IgD-negative memory B cell (primary cell): Measurements from ENCODE around the gene MALL. TPM values are rescaled to one million over a fixed set of nuclear protein-coding genes. Genes with fewer than 3 reads are reported as not detected.
"Not testable (repeated sequence)": the region's sequence is repeated elsewhere in the genome, so short reads cannot be mapped to it uniquely, and the experiment has no call there.

Source experiments
- H3K27ac Mint-ChIP-seq, 3 donors: one replicate each; pipeline ENCODE4 v1.8.0; 2020 to 2022; ENCODE audit warnings: mild to moderate bottlenecking in 3 of 3, mixed read lengths in 3 of 3, moderate library complexity in 1 of 3
- H3K27me3 Mint-ChIP-seq: one replicate; pipeline ENCODE4 v1.8.0; 2021; ENCODE audit warnings: mixed read lengths
- H3K36me3 Mint-ChIP-seq: one replicate; pipeline ENCODE4 v1.8.0; 2020; ENCODE audit warnings: mild to moderate bottlenecking, mixed read lengths
- H3K4me1 Mint-ChIP-seq, 3 donors: one replicate each; pipeline ENCODE4 v1.8.0; 2020 to 2022; ENCODE audit warnings: mixed read lengths in 3 of 3, mild to moderate bottlenecking in 1 of 3
- H3K4me3 Mint-ChIP-seq, 4 donors: one replicate each; pipeline ENCODE4 v1.8.0; 2020 to 2022; ENCODE audit warnings: mild to moderate bottlenecking in 4 of 4, mixed read lengths in 4 of 4, moderate library complexity in 3 of 4
- H3K9me3 Mint-ChIP-seq, 3 donors: one replicate each; pipeline ENCODE4 v1.8.0; 2020 to 2021; ENCODE audit warnings: mixed read lengths in 3 of 3, mild to moderate bottlenecking in 1 of 3
- polyA plus RNA-seq: library from polyadenylated mRNA; unstranded; fragments of 300-500 nt; fragmentation: Illumina TruSeq; gene quantifications from one replicate; pipeline ENCODE4 v1.2.3, GENCODE V29; 2021

The MALL gene
- polyA plus RNA-seq, 1 donor from 2014 or later = not detected

DNA sequence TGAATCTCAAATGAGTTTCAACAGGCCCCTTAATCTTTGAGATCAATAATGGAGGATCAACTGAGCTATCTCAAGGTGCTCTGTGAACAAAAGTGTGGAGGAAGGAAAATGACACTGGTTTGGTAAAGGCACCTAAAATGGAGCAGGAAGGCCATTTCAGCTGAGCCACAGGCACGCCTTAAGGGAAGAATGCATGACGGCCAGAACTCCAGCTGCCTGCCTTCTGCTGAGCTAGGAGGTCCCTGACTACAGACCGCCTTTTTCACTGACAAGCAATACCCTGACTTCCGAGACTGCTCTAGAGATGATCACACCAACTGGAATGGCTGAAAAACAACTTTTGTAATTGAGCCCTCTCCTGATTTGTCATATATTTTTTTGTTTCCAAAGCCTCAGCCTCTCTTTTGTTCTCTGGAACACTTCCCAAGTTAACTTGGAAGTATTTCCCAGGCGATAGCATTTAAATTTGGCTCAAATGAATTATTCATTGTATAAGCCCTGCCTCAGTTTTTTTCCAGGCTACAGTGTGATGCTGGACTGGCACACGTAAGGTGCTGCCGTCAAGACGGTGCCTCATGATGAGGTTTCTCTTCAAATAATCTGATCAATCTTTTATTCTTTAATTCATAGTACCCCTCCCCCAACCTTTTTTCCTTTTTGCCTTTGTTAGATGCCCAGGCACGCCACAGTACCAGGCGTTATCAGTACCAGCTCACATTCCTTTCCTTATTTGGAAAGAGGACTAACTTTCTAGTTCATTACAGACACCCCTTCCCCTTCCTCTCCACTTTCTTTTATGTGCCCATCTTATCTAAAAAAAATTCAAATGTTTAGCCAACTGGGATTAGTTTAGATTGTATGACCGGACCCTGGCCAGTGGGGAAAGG, 60.9 kb downstream of the MALL start:
- not testable (repeated sequence) for H3K4me3 Mint-ChIP-seq, H3K36me3 Mint-ChIP-seq, H3K27me3 Mint-ChIP-seq, H3K27ac Mint-ChIP-seq, H3K9me3 Mint-ChIP-seq, H3K4me1 Mint-ChIP-seq

DNA sequence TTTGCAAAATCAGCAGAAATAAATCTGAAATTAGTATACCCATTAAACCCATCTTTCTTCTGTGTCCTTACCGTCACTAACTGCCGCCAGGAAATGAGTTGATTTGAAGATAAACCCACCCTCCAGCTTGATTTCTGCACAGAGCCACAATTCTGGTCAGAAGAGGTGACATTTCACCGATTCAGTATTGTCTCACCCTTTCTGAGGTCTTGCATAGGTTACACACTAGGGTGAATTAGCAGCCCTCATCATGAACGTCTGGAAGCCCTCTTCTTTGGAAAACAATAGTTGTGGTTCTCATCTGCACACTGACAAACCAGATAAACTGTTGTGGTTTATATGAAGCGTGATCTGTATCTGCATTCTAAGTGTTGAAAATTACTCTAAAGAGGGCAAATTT, 61.9 kb downstream of the MALL start:
- not testable (repeated sequence) for H3K4me3 Mint-ChIP-seq, H3K36me3 Mint-ChIP-seq, H3K4me1 Mint-ChIP-seq, H3K9me3 Mint-ChIP-seq, H3K27ac Mint-ChIP-seq, H3K27me3 Mint-ChIP-seq

DNA sequence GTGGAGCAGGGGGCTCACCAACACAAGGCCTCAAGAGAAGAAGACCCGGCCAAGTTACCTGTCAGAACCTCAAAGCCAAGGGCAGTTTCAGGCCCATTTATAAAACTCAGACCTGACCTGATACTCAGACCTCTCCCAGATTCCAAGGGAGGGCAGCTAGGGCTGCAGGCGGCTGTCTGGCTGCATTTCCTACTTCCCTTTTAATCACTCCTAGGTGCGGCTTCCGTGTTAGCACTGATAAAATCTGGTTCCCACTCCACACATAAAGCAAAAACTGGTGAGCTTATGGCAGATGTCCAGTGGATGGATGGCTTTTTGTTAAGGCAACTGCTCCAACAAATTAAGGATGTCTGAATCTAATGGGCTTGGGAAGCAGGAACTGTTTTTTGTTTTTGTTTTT, 63.5 kb downstream of the MALL start:
- not testable (repeated sequence) for H3K36me3 Mint-ChIP-seq, H3K4me1 Mint-ChIP-seq, H3K27me3 Mint-ChIP-seq, H3K27ac Mint-ChIP-seq, H3K9me3 Mint-ChIP-seq, H3K4me3 Mint-ChIP-seq

DNA sequence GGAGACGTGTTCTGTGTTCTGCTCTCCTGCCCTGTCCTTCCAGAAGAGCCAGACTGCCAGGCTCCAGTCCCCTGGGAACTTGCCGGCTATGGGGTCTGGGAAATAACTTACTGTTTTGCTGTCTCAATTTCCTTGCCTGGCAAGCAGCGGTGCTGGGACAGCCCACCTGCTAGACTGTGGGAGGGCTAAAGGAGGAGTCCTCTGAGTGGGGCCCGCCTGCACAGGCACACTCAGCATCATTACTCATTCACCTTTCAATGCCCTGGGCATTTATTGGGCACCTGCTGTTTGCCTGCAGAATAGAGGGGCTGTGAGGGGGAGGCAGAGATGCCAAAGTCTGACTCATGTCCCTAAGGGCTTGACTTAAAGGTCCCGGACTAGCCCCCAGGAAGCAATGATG, 65.4 kb downstream of the MALL start:
- H3K27me3 Mint-ChIP-seq, H3K4me1 Mint-ChIP-seq, H3K36me3 Mint-ChIP-seq, H3K4me3 Mint-ChIP-seq, H3K27ac Mint-ChIP-seq, H3K9me3 Mint-ChIP-seq: not testable (repeated sequence)

DNA sequence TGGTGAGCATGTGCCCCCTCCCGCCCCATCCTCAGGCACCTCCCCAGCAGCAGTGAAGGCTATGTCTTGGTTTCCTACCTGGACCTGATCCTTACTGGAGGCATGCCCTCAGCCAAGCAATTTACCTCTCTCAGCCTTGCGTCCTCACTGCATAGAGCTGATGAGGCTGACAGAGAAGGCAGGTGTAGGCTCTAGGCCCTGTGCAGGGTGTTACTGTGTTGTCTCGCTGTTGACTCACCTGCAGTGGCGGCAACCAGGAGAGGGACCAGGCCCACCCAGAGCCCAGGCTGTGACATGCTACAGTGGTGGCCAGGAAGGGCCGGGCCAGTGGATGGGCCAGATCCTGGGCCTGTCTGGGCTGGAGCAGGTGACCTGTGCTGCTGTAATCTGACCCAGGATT, 65.9 kb downstream of the MALL start:
- H3K27ac Mint-ChIP-seq, H3K4me1 Mint-ChIP-seq, H3K4me3 Mint-ChIP-seq, H3K36me3 Mint-ChIP-seq, H3K9me3 Mint-ChIP-seq, H3K27me3 Mint-ChIP-seq: not testable (repeated sequence)

DNA sequence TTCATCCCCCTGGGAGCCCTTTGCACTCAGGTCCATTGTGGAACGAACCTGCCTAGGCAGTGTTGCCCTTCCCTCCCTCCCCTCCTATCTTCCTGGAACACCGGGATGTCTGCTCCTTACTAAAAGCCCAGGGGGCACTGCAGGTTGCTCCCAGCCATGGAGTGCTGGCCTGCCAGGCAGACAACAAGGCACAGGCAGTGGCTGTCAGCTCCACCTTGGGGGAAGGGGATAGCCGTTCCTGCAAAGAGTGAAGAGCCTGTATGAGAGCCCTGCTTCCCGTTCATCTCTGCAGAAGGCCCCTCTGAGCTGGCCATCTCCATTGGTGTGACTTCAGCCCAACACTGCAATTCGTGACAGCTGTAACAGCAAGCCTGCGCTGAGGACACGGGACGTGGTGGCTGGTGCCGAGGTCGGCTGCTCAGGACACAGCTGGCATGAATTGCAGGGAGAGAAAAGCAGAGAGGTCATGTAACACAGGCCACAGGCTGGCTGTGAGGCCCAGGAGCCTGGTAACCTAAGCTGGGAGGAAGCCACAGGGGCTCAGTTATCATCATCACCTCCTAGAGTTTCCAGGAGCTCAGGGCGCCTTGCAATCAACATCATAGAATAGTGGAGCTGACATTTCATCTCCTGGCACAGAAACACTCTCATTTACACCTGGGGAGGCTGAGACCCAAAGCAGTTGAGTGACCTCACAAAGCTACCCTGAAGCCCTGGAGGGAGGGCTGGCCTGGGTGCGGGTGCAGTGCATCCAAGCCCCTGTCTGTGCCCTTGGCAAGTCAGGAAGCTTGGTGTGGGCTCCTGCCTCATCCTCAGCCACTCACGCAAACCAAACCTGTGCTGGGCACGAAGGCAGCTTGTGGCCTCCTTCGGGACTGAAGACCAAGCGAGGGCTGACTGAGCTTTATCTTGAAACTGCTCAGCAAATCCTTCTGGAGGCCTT, 67.1 kb downstream of the MALL start:
- not testable (repeated sequence) for H3K4me1 Mint-ChIP-seq, H3K27ac Mint-ChIP-seq, H3K27me3 Mint-ChIP-seq, H3K36me3 Mint-ChIP-seq, H3K9me3 Mint-ChIP-seq, H3K4me3 Mint-ChIP-seq

DNA sequence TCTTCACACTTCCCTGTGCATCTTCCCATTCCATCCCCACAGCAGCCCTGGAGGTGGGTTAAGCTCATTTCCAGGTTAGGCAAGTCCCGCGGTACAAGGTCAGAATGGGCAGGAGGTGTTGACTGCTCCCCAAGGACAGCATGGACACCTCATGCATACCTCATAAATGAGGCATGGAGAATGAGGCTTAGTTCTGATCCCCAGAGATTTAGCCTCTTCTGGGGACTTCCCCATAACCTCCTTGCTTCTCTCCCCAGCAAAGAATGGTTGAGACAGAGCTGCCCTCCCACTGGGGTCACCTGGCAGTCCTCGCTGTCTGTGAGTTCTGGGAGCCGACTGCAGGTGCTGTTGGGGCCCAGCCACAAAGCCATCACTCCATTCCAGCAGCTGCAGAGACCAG, 68.4 kb downstream of the MALL start:
- H3K27ac Mint-ChIP-seq, H3K27me3 Mint-ChIP-seq, H3K4me3 Mint-ChIP-seq, H3K4me1 Mint-ChIP-seq, H3K36me3 Mint-ChIP-seq, H3K9me3 Mint-ChIP-seq: not testable (repeated sequence)

DNA sequence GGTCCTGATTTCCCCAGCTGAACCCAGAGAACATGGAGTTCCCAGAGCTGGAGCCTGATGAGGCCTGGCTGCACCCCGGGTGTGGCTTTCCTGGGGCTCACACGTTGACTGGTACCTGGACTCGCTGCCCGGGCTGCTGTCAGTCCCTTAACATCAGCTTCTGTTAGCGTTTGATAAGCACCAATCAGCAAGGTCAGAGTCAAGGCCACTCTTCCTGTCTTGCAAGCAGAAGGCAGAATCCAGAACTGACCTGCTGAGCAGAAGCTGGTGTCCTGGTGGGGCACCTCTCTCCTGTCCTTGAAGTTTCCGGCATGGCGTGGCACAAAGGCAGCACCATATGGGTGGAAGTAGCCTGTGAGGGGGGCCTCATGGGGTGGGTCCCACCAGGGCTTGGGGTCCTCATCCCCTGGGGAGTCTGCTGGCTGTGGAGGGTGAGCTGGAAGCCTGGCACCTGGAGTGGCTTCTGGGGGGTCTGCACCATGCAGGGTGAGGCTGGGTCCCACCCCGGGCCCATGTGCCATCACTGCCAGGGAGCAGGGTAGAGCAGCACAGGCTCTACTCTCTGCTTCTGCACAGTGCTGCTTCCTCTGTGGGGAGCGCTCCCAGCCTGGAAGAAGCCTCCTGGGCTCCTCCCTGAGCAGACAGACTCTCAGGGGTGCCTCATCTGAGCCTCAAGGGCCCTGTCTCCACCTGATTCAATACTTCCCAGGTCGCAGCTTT, 73.5 kb downstream of the MALL start:
- not testable (repeated sequence) for H3K27me3 Mint-ChIP-seq, H3K36me3 Mint-ChIP-seq, H3K4me3 Mint-ChIP-seq, H3K4me1 Mint-ChIP-seq, H3K9me3 Mint-ChIP-seq, H3K27ac Mint-ChIP-seq

DNA sequence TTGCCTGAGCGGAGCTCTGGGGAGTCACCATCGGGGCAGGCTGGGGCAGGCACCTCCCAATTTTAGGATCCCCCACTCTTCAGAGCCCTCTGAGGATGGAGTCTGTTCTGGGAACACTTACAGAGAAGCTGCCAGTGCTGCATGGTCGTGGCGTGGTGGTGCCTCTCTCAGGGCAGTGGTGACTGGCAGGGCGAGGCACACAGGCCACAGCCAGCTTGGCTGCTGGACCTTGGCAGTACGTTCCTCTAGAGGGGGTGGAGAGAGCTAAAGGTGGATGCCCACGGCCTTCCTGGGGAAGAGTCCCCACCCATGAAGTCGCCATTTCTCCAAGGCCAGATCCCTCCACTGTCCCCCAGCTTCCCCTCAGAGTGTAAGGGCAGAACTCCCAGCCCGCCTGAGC, 78.3 kb downstream of the MALL start:
- H3K27me3 Mint-ChIP-seq, H3K4me3 Mint-ChIP-seq, H3K36me3 Mint-ChIP-seq, H3K4me1 Mint-ChIP-seq, H3K9me3 Mint-ChIP-seq, H3K27ac Mint-ChIP-seq: not testable (repeated sequence)

DNA sequence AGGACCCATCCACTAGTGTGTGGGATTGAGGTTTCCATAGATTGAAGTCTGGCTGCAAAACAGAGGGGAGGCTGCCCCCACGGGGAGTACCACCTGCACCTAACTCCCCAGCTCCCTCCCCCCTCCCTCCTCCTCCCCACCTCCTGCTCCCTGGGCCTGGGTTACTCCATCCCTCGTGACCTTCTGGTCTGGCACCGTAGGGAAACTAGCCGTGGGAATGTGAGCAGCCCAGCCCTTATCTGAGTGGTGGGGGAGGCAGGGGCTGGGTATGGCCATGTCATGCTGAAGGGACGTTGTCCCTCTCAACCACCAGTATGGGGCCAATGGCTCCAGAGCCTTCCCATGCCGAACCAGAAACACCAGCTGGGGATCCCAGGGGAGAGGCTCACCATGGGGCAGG, 80.2 kb downstream of the MALL start:
- not testable (repeated sequence) for H3K27ac Mint-ChIP-seq, H3K36me3 Mint-ChIP-seq, H3K4me1 Mint-ChIP-seq, H3K4me3 Mint-ChIP-seq, H3K9me3 Mint-ChIP-seq, H3K27me3 Mint-ChIP-seq

DNA sequence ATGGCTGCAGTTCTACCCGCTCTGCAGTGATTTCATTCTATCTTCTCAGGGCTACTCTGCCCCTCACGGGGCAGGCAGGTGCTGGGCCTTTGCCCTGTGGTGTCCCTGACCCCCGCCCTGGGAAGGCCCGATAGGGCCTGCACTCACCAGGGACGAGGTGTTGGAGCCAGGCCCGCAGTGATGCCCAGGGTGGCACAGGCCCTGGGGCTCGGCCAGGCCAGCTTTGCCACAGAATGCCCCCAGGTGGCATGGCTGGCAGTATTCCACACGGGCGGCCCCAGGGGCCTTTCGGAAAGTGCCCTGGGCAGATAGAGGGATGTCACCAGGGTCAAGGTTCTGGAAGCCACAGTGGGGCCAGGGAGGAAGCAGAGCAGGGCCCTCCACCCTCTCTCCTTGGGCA, 80.7 kb downstream of the MALL start:
- H3K4me1 Mint-ChIP-seq, H3K27me3 Mint-ChIP-seq: not testable (repeated sequence)

More for the DNA sequence above, 80.7 kb downstream of the MALL start:
- H3K27ac Mint-ChIP-seq, H3K9me3 Mint-ChIP-seq, H3K36me3 Mint-ChIP-seq, H3K4me3 Mint-ChIP-seq: not testable (repeated sequence)

Other genes starting within 250 kb of the MALL start
- gene LIMS3, start 217.1 kb downstream of the MALL start, polyA plus RNA-seq = 0.85 TPM
- gene NPHP1, start 89.2 kb upstream of the MALL start, polyA plus RNA-seq = 2.1 TPM
- 112 TPM for gene MTLN, start 96.7 kb upstream of the MALL start, polyA plus RNA-seq